Adrenal gland (tissue), 5 donors: Measurements from ENCODE around the gene SLC6A4.

Experiments used
- POLR2A ChIP-seq, 2 donors: fragments of 450-650 bp; IDR thresholded peaks; one replicate each; pipeline ENCODE4 v1.6.1; 2017; ENCODE audit warnings: antibody characterized with exemption in 2 of 2, mild to moderate bottlenecking in 2 of 2, moderate library complexity in 1 of 2
- TF ChIP-seq, protein P1 (sequence below), 6 experiments: fragments of 450-650 bp in 4 of 6; fragments of 200-600 bp in 2 of 6; sonication (generic) in 1 of 6; IDR thresholded peaks; 1 replicate in 5 of 6; 2 replicates in 1 of 6; pipeline versions ENCODE4 v1.5.1 to v1.8.0; 2016 to 2021; ENCODE audit warnings: antibody characterized with exemption in 6 of 6, mild to moderate bottlenecking in 2 of 6, moderate library complexity in 1 of 6
- donor health status: DM: no; HTN: no; CAD: no.

DNA sequence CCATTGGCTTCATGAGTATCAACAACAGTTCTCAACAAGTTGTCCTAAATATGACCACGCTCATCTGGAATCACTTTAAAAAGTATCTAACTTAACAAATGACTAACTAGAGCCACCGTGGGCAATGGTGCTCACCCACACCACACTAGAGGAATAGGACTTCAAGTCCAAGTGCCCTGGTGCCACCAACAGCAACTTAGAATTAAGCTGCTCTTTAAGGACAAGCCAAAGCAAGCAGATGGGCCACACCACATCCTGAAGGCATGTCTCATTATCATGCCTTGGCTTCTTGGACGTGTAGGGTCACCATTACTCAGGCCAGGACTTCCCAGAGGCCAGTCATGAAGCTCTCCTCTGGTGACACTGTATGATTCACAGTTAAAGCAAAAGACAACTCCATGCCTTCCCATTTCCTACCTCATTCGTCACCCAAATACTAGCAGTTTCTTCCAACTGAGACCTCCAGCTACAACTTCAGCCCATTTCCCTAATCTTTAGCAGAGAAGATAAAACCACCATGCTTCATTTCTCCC lies 9.4 kb upstream of the SLC6A4 start:
- TF ChIP-seq, protein P1, sequence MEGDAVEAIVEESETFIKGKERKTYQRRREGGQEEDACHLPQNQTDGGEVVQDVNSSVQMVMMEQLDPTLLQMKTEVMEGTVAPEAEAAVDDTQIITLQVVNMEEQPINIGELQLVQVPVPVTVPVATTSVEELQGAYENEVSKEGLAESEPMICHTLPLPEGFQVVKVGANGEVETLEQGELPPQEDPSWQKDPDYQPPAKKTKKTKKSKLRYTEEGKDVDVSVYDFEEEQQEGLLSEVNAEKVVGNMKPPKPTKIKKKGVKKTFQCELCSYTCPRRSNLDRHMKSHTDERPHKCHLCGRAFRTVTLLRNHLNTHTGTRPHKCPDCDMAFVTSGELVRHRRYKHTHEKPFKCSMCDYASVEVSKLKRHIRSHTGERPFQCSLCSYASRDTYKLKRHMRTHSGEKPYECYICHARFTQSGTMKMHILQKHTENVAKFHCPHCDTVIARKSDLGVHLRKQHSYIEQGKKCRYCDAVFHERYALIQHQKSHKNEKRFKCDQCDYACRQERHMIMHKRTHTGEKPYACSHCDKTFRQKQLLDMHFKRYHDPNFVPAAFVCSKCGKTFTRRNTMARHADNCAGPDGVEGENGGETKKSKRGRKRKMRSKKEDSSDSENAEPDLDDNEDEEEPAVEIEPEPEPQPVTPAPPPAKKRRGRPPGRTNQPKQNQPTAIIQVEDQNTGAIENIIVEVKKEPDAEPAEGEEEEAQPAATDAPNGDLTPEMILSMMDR (IDR thresholded peaks at IDR 0.05): no peak
- TF ChIP-seq POLR2A (IDR thresholded peaks at IDR 0.05): no peak
